HepG2 (cell line): ENCODE measurements around the gene NOTUM. TPM values are rescaled to one million over a fixed set of nuclear protein-coding genes. Genes with fewer than 3 reads are reported as not detected.

Source experiments
- ATAC-seq: fragments of 200-7000 bp; cut with Tn5 transposase; 3 replicates; pipeline ENCODE4 v1.9.1; 2020; ENCODE audit warnings: mild to moderate bottlenecking, moderate library complexity
- BruUV-seq: library from RNA; stranded (reverse); fragments of 400-500 nt; replicated peaks from 2 replicates; lab custom pipeline; 2021; lab: Mats Ljungman, UMichigan
- CTCF ChIA-PET: fragments of 300-600 bp; formaldehyde crosslinking; extraction: SDS; loops from one replicate; lab custom pipeline; 2021; ENCODE audit warnings: low total read pairs, inconsistent platforms, low intra/inter-chr PET ratio; lab: Yijun Ruan, JAX
- POLR2A ChIA-PET: fragments of 350-600 bp; sonication (Branson Sonifier 250); formaldehyde crosslinking; loops from one replicate; lab custom pipeline; 2020; ENCODE audit warnings: antibody characterized with exemption, inconsistent platforms; lab: Yijun Ruan, JAX
- DNase-seq: peaks from one replicate; pipeline ENCODE4 v3.0.0-alpha.2; 2015; ENCODE audit warnings: low spot score
- FAIRE-seq: peaks from 3 replicates; lab custom pipeline; 2011; peaks lifted over from hg19 to GRCh38; lab: Jason Lieb, UNC
- H2AFZ ChIP-seq: one replicate; pipeline ENCODE4 v1.6.1; 2011; ENCODE audit warnings: low read length, inconsistent platforms
- H3K27ac ChIP-seq: fragments of 300-600 bp; 3 replicates; pipeline ENCODE4 v1.8.0; 2011; ENCODE audit warnings: mixed run types, mild to moderate bottlenecking, mixed read lengths, low read length, inconsistent platforms; ENCODE audit not compliant: insufficient read depth; ENCODE audit errors: extremely low read length
- H3K27me3 ChIP-seq, 2 experiments: fragments of 200-600 bp in 1 of 2; 2 replicates in 1 of 2; 3 replicates in 1 of 2; pipeline versions ENCODE4 v1.6.0 to v1.8.0; 2011; ENCODE audit warnings: low read length in 2 of 2, mild to moderate bottlenecking in 2 of 2, moderate library complexity in 2 of 2, inconsistent platforms in 1 of 2; ENCODE audit not compliant: insufficient read depth in 2 of 2, control insufficient read depth in 1 of 2
- H3K36me3 ChIP-seq, 2 experiments: fragments of 200-600 bp in 1 of 2; replicated peaks in 1 of 2; 2 replicates in 1 of 2; 3 replicates in 1 of 2; pipeline versions ENCODE4 v1.5.1 to v1.8.0; 2011; ENCODE audit warnings: low read length in 2 of 2, inconsistent platforms in 1 of 2; ENCODE audit not compliant: insufficient read depth in 2 of 2, control insufficient read depth in 1 of 2
- H3K4me1 ChIP-seq: 2 replicates; pipeline ENCODE4 v1.5.1; 2012; ENCODE audit warnings: low read length, inconsistent platforms; ENCODE audit not compliant: insufficient read depth
- H3K4me2 ChIP-seq: 2 replicates; pipeline ENCODE4 v1.6.0; 2011; ENCODE audit warnings: low read depth, low read length, inconsistent platforms
- H3K4me3 ChIP-seq, 3 experiments: fragments of 200-600 bp in 1 of 3; sonication (generic), shearing (Covaris generic) in 1 of 3; replicated peaks in 1 of 3; 2 replicates each; pipeline ENCODE4 v1.5.1; 2011 to 2016; ENCODE audit warnings: low read length in 3 of 3, inconsistent platforms in 2 of 3, low read depth in 2 of 3, mild to moderate bottlenecking in 2 of 3, control low read depth in 1 of 3, mixed read lengths in 1 of 3; ENCODE audit not compliant: insufficient read depth in 1 of 3
- H3K79me2 ChIP-seq: one replicate; pipeline ENCODE4 v1.6.1; 2011; ENCODE audit warnings: low read length, inconsistent platforms; ENCODE audit not compliant: insufficient read depth
- H3K9ac ChIP-seq: 2 replicates; pipeline ENCODE4 v1.6.0; 2011; ENCODE audit warnings: mild to moderate bottlenecking, low read depth, low read length, inconsistent platforms; ENCODE audit not compliant: insufficient read depth
- H3K9me3 ChIP-seq: 2 replicates; pipeline ENCODE4 v1.5.1; 2012; ENCODE audit warnings: mild to moderate bottlenecking, low read length
- H4K20me1 ChIP-seq: 2 replicates; pipeline ENCODE4 v1.6.0; 2011; ENCODE audit warnings: inconsistent platforms, mild to moderate bottlenecking, low read length, moderate library complexity; ENCODE audit not compliant: insufficient read depth
- GABPB1 ChIP-seq: IDR thresholded peaks from 2 replicates; pipeline ENCODE4 v1.6.1; 2016; ENCODE audit warnings: mild to moderate bottlenecking, missing genetic modification reagents, moderate library complexity, missing compliant biosample characterization
- HNRNPH1 ChIP-seq: fragments of 200-400 bp; formaldehyde crosslinking; optimal IDR thresholded peaks from 2 replicates; pipeline ENCODE3; 2017; ENCODE audit warnings: mild to moderate bottlenecking, low read depth, low read length
- HNRNPLL ChIP-seq: fragments of 200-400 bp; formaldehyde crosslinking; IDR thresholded peaks from 2 replicates; pipeline ENCODE4 v1.6.1; 2017; ENCODE audit warnings: mild to moderate bottlenecking, low read depth, low read length; ENCODE audit not compliant: poor library complexity, severe bottlenecking
- PCBP1 ChIP-seq: fragments of 200-400 bp; formaldehyde crosslinking; IDR thresholded peaks from 2 replicates; pipeline ENCODE4 v1.6.1; 2017; ENCODE audit warnings: mild to moderate bottlenecking, low read depth, low read length, borderline replicate concordance
- RBFOX2 ChIP-seq: fragments of 200-400 bp; formaldehyde crosslinking; IDR thresholded peaks from 2 replicates; pipeline ENCODE4 v1.6.1; 2017; ENCODE audit warnings: low read depth, mild to moderate bottlenecking, low read length
- ZNF678 ChIP-seq: sonication (generic); formaldehyde crosslinking; IDR thresholded peaks from 2 replicates; pipeline ENCODE4 v1.4.0; 2020; ENCODE audit warnings: mild to moderate bottlenecking, missing genetic modification reagents
- WGBS: methylation state at CpG from one replicate; pipeline ENCODE4 v1.1.6; 2017; ENCODE audit warnings: low lambda C conversion rate; 5-methylcytosine and 5-hydroxymethylcytosine counted together
- in situ Hi-C: cut with HindIII; loops from 2 replicates; pipeline ENCODE4 v1.10.0; 2017; ENCODE audit warnings: low pct_unique_long_range_greater_than_20kb; ENCODE audit not compliant: extremely low pct_ligation_motif_present
- intact Hi-C: fragments of 100-400 bp; cut with micrococcal nuclease; formaldehyde crosslinking; loops from one replicate; pipeline ENCODE4 v1.10.0; 2022; ENCODE audit not compliant: unreplicated experiment
- polyA plus RNA-seq, 8 experiments: library from polyadenylated mRNA; depleted of rRNA in 3 of 8; stranded (reverse) in 7 of 8; unstranded in 1 of 8; fragments of >200 nt; fragmentation: Illumina TruSeq in 4 of 8; extraction: Trizol in 4 of 8; gene quantifications; 2 replicates each; pipeline versions ENCODE4 v1.2.1 to v1.2.3, GENCODE V29; 2011 to 2016; ENCODE audit warnings: low read depth in 4 of 8, missing spikeins in 1 of 8, mixed read lengths in 1 of 8; ENCODE audit not compliant: insufficient read depth in 1 of 8
- total RNA-seq, 5 experiments: library from RNA; depleted of rRNA; stranded (reverse); fragments of >200 nt; fragmentation: Illumina TruSeq; extraction: Trizol; gene quantifications; 2 replicates each; pipeline ENCODE4 v1.2.3, GENCODE V29; 2016; ENCODE audit warnings: low read depth in 1 of 5
- TF ChIP-seq, protein P1 (sequence below): sonication (generic); formaldehyde crosslinking; IDR thresholded peaks from 2 replicates; pipeline ENCODE4 v1.5.1; 2020; ENCODE audit warnings: mild to moderate bottlenecking, missing genetic modification reagents, moderate library complexity

The NOTUM gene
- total and polyA plus RNA-seq, 2 of the 13 experiments (the other 11 are each of a cell fraction or from before 2014, with no cell fraction given), result 150 to 160 TPM

DNA sequence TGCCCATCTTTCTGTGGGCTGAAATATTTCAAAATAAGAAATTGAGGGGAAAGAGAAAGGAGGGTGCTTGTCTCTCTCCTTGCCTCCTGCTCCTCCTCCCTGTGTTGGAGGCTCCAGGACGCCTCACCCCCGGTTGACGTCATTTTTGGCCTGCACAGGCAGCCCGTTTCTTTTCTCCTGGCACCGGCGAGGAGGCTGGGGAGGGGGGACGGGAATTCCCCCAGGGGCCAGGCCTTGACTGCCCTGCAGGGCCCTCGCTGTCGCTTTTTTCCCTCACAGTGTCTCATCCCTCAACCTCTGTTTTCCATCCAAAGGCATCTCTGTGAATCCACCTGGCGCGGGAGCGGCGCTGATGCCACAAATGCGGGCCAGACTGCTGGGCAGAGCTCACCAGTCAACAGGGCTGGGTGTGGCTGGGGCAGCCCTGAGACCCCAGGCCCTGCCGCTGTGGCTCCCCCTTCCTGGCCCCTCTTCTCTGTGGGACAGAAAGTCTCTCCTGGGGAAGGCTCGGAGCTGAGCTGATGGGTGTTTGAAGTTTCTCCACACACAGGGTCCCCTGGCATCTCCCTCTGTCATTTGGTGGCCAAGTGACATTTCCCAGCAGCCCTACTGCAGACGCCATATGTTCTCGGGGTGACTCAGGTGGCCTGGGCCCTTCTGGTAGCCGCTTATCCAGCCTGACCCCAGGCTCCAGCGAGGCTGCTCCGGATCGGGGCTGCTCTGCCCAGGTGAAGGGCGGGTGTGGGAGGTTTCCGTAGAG is 45.7 kb upstream of the NOTUM start:
- in situ Hi-C loops, result no loop called here
- no peak overlapping the region for H3K9ac ChIP-seq

More for the DNA sequence above, 45.7 kb upstream of the NOTUM start:
- WGBS, result 98% methylated on average over 18 of the region's 24 CpGs
- CTCF ChIA-PET, result no interaction called here
- FAIRE-seq (no peak), ATAC-seq (no peak)
- H2AFZ ChIP-seq, result no peak overlapping the region
- peak overlapping the region; percentile 16 for H3K27ac ChIP-seq
- TF ChIP-seq RBFOX2, result peak; percentile 42
- TF ChIP-seq PCBP1, result 0 out of 2 replicates have a peak, but pooled peaks have one; percentile 25
- peak; percentile 29 for TF ChIP-seq HNRNPLL
- TF ChIP-seq, protein P1, sequence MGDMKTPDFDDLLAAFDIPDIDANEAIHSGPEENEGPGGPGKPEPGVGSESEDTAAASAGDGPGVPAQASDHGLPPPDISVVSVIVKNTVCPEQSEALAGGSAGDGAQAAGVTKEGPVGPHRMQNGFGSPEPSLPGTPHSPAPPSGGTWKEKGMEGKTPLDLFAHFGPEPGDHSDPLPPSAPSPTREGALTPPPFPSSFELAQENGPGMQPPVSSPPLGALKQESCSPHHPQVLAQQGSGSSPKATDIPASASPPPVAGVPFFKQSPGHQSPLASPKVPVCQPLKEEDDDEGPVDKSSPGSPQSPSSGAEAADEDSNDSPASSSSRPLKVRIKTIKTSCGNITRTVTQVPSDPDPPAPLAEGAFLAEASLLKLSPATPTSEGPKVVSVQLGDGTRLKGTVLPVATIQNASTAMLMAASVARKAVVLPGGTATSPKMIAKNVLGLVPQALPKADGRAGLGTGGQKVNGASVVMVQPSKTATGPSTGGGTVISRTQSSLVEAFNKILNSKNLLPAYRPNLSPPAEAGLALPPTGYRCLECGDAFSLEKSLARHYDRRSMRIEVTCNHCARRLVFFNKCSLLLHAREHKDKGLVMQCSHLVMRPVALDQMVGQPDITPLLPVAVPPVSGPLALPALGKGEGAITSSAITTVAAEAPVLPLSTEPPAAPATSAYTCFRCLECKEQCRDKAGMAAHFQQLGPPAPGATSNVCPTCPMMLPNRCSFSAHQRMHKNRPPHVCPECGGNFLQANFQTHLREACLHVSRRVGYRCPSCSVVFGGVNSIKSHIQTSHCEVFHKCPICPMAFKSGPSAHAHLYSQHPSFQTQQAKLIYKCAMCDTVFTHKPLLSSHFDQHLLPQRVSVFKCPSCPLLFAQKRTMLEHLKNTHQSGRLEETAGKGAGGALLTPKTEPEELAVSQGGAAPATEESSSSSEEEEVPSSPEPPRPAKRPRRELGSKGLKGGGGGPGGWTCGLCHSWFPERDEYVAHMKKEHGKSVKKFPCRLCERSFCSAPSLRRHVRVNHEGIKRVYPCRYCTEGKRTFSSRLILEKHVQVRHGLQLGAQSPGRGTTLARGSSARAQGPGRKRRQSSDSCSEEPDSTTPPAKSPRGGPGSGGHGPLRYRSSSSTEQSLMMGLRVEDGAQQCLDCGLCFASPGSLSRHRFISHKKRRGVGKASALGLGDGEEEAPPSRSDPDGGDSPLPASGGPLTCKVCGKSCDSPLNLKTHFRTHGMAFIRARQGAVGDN (CRISPR knock-in tag), result no peak; the same call in 1 of the 2 replicates
- TF ChIP-seq HNRNPH1, result no peak
- TF ChIP-seq GABPB1 (CRISPR knock-in tag), result 0 out of 2 replicates have a peak, but pooled peaks have one; percentile 20
- TF ChIP-seq ZNF678 (CRISPR knock-in tag), result no peak
- TF ChIP-seq, all 625 proteins: peak for 4
- intact Hi-C loops, result no loop called here
- Histone ChIP-seq H3K36me3 (peaks cover 35 to 44% of the 10 kb centered on the region in 2 experiments), H3K9me3 (no peaks in the 10 kb centered on the region), H3K27me3 (no peaks in the 10 kb centered on the region), H3K4me2 (no peak overlapping the region), H3K79me2 (peaks cover 44% of the 10 kb centered on the region), H4K20me1 (no peaks in the 10 kb centered on the region), H3K4me3 (no peak overlapping the region), H3K4me1 (peaks cover 72% of the 10 kb centered on the region)
- TSS peak; percentile 27 for BruUV-seq
- POLR2A ChIA-PET, result interaction anchor here (0.7 kb wide), 1 partner anchor 11 kb away, joined by 3 read pairs; no protein-coding TSS in a partner anchor
- DNase-seq, result no peak
